Measurements from ENCODE around the gene ERC2.

ERC2 gene

DNA sequence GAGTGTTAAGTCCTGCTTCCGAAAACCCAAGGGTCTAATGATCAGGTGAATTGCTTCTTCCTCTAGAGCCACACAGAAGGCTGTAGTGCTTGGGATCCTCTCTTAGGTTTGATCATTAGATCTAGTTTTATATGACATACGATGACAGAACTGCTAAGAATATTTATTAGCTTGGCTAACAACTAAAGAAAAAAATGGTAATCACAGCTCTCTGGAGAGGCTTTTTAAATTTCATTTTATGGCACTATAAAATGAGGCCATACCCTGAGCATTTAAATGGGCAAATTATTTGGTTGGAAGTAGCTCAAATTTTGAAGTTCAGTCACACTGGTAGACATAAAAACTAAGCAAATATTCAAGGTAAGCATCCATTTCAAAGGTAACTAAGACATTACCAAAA lies 498.6 kb downstream of the ERC2 start:
- H3K4me3 ChIP-seq (ENCODE audit: severe bottlenecking) = no peak overlapping the region
- ATAC-seq (ENCODE audit: low read depth) (no peak), DNase-seq (ENCODE audit: low spot score) (no peak)
- H3K27me3 ChIP-seq (ENCODE audit: insufficient read depth, poor library complexity, severe bottlenecking) = no peaks in the 10 kb centered on the region
- TF ChIP-seq, protein P1, sequence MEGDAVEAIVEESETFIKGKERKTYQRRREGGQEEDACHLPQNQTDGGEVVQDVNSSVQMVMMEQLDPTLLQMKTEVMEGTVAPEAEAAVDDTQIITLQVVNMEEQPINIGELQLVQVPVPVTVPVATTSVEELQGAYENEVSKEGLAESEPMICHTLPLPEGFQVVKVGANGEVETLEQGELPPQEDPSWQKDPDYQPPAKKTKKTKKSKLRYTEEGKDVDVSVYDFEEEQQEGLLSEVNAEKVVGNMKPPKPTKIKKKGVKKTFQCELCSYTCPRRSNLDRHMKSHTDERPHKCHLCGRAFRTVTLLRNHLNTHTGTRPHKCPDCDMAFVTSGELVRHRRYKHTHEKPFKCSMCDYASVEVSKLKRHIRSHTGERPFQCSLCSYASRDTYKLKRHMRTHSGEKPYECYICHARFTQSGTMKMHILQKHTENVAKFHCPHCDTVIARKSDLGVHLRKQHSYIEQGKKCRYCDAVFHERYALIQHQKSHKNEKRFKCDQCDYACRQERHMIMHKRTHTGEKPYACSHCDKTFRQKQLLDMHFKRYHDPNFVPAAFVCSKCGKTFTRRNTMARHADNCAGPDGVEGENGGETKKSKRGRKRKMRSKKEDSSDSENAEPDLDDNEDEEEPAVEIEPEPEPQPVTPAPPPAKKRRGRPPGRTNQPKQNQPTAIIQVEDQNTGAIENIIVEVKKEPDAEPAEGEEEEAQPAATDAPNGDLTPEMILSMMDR (IDR thresholded peaks at IDR 0.05; ENCODE audit: poor library complexity, severe bottlenecking) = no peak
- no peak overlapping the region for H3K27ac ChIP-seq (ENCODE audit: poor library complexity, severe bottlenecking)
- no peaks in the 10 kb centered on the region for H3K36me3 ChIP-seq (ENCODE audit: low read depth)
- H3K4me1 ChIP-seq (ENCODE audit: insufficient read depth, poor library complexity, severe bottlenecking) = no peaks in the 10 kb centered on the region
- no peaks in the 10 kb centered on the region for H3K9me3 ChIP-seq (ENCODE audit: severe bottlenecking)

DNA sequence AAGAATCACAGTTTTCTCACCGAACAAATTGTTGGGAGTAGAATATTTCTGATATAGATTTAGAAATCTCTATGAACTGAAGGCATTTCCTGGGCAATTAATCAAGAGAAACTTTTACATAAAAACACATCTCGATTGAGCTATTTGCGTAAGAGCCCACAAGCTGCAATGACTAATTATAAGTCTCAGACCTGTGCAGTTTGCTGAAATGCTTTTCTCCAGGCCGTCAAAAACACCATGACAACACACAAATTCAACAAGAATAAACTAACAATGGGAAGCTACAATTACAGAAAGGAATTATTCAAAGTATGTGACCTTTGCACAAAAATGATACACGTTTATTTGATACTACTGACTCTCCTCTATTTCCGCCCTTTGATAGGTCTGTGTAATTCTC lies 499.9 kb downstream of the ERC2 start:
- no peaks in the 10 kb centered on the region for H3K36me3 ChIP-seq (ENCODE audit: low read depth)
- TF ChIP-seq, protein P1 (IDR thresholded peaks at IDR 0.05; ENCODE audit: poor library complexity, severe bottlenecking) = no peak
- H3K4me3 ChIP-seq (ENCODE audit: severe bottlenecking) = no peak overlapping the region
- ATAC-seq (ENCODE audit: low read depth) (no peak), DNase-seq (ENCODE audit: low spot score) (no peak)
- H3K9me3 ChIP-seq (ENCODE audit: severe bottlenecking) = no peaks in the 10 kb centered on the region
- no peak overlapping the region for H3K27ac ChIP-seq (ENCODE audit: poor library complexity, severe bottlenecking)
- H3K4me1 ChIP-seq (ENCODE audit: insufficient read depth, poor library complexity, severe bottlenecking) = no peaks in the 10 kb centered on the region
- H3K27me3 ChIP-seq (ENCODE audit: insufficient read depth, poor library complexity, severe bottlenecking) = no peaks in the 10 kb centered on the region

DNA sequence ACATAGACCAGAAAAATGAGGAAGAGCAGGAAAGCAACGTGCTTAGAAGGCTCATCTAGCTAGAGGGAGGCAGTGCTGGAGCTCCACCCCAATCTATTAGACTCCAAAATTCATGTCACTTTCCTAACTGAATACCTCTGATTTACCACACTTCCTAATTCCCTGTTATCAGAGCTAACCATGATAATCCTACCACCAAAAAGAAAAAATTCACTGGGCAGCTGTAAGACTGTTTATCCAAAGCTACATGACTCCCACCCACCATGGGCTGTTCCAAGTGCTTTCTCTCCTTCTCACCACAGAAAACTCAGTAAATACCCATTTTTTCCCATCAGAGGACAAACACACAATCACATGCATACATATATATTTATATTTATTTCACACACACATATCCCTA lies 501.7 kb downstream of the ERC2 start:
- H3K4me1 ChIP-seq (ENCODE audit: insufficient read depth, poor library complexity, severe bottlenecking) = no peaks in the 10 kb centered on the region
- no peak overlapping the region for H3K27ac ChIP-seq (ENCODE audit: poor library complexity, severe bottlenecking)
- ATAC-seq (ENCODE audit: low read depth) (no peak), DNase-seq (ENCODE audit: low spot score) (no peak)
- no peaks in the 10 kb centered on the region for H3K27me3 ChIP-seq (ENCODE audit: insufficient read depth, poor library complexity, severe bottlenecking)
- TF ChIP-seq, protein P1 (IDR thresholded peaks at IDR 0.05; ENCODE audit: poor library complexity, severe bottlenecking) = no peak
- no peak overlapping the region for H3K4me3 ChIP-seq (ENCODE audit: severe bottlenecking)
- H3K36me3 ChIP-seq (ENCODE audit: low read depth) = no peaks in the 10 kb centered on the region
- no peaks in the 10 kb centered on the region for H3K9me3 ChIP-seq (ENCODE audit: severe bottlenecking)

DNA sequence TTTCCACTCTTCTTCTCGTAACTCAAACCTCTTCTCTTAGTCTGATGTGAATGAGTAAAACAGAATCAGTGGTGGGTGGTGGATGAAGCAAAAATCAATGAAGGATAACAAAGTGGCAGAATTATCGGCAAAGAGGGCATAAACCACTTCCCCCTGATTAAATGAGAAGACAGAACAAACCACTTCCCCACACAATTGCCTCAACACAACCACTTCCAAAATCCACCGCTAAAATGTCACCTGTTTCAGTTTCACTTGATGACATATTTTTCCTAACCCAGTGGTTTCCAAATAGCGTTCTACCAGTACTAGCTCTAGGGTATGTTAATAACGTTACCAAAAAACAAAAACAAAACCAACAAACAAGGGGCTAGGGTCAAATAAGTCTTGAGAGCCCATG lies 502.5 kb downstream of the ERC2 start:
- ATAC-seq (ENCODE audit: low read depth) (no peak), DNase-seq (ENCODE audit: low spot score) (no peak)
- Histone ChIP-seq H3K4me3 (ENCODE audit: severe bottlenecking) (no peak overlapping the region), H3K9me3 (ENCODE audit: severe bottlenecking) (no peaks in the 10 kb centered on the region), H3K27ac (ENCODE audit: poor library complexity, severe bottlenecking) (no peak overlapping the region), H3K27me3 (ENCODE audit: insufficient read depth, poor library complexity, severe bottlenecking) (no peaks in the 10 kb centered on the region), H3K36me3 (ENCODE audit: low read depth) (no peaks in the 10 kb centered on the region), H3K4me1 (ENCODE audit: insufficient read depth, poor library complexity, severe bottlenecking) (no peaks in the 10 kb centered on the region)
- TF ChIP-seq, protein P1 (IDR thresholded peaks at IDR 0.05; ENCODE audit: poor library complexity, severe bottlenecking) = no peak

DNA sequence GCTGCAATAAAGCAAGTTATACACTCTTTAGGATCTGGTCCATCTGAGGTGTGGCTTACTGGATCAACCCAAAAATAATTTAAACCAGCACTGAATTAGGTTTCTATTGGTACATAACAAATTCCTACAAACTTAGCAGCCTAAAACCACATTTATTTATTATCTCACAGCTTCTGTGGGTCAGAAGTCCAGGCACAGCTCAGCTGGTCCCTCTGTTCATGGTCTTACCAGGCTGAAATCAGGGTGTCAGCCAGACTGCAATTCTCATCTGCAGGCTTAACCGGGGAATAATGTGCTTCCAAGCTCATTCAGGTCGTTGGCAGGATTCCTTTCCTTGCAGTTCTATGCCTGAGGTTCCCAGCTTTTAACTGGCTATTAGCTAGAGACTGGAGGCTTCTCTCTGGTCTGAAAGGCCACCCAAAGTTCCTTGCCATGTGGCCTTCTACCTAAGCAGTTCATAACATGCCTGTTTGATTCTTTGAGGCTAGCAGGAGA lies 503.7 kb downstream of the ERC2 start:
- no peaks in the 10 kb centered on the region for H3K9me3 ChIP-seq (ENCODE audit: severe bottlenecking)
- ATAC-seq (ENCODE audit: low read depth) (no peak), DNase-seq (ENCODE audit: low spot score) (no peak)
- TF ChIP-seq, protein P1 (IDR thresholded peaks at IDR 0.05; ENCODE audit: poor library complexity, severe bottlenecking) = no peak
- H3K4me1 ChIP-seq (ENCODE audit: insufficient read depth, poor library complexity, severe bottlenecking) = no peaks in the 10 kb centered on the region
- H3K27me3 ChIP-seq (ENCODE audit: insufficient read depth, poor library complexity, severe bottlenecking) = no peaks in the 10 kb centered on the region
- no peaks in the 10 kb centered on the region for H3K36me3 ChIP-seq (ENCODE audit: low read depth)
- H3K27ac ChIP-seq (ENCODE audit: poor library complexity, severe bottlenecking) = no peak overlapping the region
- H3K4me3 ChIP-seq (ENCODE audit: severe bottlenecking) = no peak overlapping the region

Measured in RWPE2 (cell line).